HG03442 (cell line): ENCODE results near the gene LYZL1.
"Not testable (repeated sequence)": the region's sequence is repeated elsewhere in the genome, so short reads cannot be mapped to it uniquely, and the experiment has no call there.

Source experiments
- ATAC-seq: cut with Tn5 transposase; IDR thresholded peaks from one replicate; pipeline ENCODE4 v1.9.1; 2021; ENCODE audit warnings: mild to moderate bottlenecking, moderate library complexity; ENCODE audit not compliant: unreplicated experiment

Gene LYZL1

DNA sequence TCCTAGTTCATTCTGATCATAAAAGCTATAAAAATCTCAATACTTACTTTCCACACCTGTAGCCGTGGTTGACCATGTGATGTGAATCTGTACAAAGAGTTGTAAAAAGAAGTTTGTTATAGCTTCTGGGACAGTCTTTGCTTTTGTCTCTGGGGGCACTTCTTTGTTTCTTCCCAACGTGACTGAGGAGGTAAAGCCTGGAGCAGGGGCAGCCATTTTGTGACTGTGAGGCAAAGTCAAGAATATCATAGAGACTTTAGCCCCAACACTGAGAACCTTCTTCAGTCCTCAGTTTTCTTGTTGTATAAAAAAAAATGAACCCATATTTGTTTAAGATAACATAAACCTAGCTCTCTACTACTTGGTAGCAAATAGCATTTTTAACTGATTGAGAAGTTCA lies 29.4 kb upstream of the LYZL1 start:
- ATAC-seq = no peak

DNA sequence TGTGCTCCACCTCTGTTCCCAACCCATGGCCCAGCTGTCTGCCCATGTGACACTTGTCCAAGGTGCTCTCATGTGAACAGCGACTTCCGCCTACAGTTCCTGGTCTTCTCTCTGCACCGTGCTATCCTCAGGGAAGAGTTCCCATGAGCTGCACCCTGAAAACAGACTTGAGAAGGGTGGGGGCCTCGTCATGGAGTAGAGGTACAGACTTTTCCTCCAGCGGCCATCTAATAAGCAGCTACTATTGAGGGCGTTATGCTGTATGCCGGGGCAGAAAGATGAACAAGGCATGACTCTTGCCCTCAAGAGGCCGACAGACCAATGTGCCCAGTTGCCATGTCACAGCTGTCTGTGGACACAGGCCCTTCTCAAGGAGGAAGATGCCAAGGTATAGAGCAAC lies 25.4 kb upstream of the LYZL1 start:
- ATAC-seq = no peak

- ATAC-seq = no peak
These were observed 23.6 kb upstream of the LYZL1 start for GRCh38 chr10:29265210-29265768.

GRCh38 chr10:29266641-29267040 lies 22.2 kb upstream of the LYZL1 start:
- no peak for ATAC-seq

GRCh38 chr10:29268011-29268410 lies 20.9 kb upstream of the LYZL1 start:
- ATAC-seq = no peak

DNA sequence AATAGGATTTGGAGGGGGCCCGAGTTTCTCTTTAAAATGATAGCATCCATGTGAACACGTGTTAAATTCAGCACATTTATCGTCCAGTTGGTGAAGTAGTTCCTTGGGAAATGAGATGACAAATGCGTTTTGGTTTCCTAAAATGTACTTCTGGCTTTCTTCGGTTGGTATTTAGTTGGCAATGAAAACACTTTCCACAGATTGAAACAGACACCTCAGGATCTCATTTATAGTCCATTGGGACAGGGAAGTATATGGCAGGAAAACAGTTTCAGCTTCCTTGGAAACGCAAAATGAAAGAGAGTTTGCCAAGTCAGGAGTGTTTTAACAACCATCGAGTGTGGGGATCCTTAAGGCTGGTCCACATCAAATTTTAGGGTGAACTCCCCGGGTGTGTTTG lies 19.4 kb upstream of the LYZL1 start:
- ATAC-seq = no peak

GRCh38 chr10:29270883-29271282 lies 18.0 kb upstream of the LYZL1 start:
- ATAC-seq = no peak

GRCh38 chr10:29271877-29272276 lies 17.0 kb upstream of the LYZL1 start:
- no peak for ATAC-seq

- ATAC-seq = no peak
These were observed 15.4 kb upstream of the LYZL1 start for GRCh38 chr10:29273478-29273877.

GRCh38 chr10:29276251-29276850 lies 12.5 kb upstream of the LYZL1 start:
- ATAC-seq = no peak

GRCh38 chr10:29277296-29277695 lies 11.6 kb upstream of the LYZL1 start:
- ATAC-seq = no peak

DNA sequence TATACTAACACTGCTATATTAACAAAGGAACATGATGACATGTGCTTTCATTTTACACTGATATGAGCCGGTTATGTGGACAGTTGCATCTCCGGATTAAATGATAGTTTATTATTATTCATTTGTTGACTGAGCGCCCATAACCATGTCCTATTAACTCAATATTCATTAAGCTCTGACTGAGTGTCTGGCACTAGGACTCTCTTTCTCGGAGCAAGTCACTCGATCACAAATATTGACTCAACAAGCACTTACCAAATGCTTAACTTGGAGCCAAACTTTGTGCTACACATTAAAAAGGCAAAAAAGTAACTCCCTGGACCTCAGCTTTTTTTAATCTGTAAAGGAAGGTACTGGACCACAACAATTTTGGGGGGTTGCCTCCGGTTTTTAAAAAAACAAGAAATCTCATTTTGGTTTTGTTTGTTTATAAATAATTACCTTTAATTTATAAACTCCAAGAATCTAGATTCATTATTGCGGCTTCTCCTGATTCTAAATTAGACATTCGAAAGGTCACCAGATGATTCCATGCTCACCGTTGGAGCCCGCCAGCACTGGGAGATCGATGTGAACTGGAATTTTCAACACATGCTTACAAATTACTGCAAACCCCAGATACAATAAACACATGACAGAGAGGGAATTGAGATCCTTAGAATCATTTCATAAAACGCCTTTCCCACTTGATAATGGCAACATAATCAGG lies 8.9 kb upstream of the LYZL1 start:
- ATAC-seq = no peak

DNA sequence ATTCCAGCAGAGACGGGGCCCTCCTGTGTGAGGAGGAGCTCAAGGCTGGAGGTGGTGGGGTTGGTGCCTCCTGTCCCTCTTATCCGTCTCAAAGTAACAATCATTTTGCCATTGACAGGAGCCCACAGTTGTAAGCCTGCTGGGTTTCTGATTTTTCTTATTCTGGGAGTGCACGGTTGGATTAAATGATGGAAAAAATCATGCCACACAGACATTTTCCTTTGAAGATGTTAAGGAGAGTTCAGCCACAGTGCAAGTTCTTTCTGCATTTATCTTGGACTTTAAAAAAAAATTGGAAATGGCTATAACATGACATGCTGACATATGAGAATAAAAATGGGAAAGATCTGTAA lies 8.4 kb upstream of the LYZL1 start:
- no peak for ATAC-seq

- ATAC-seq = peak; percentile 87
These were observed 3.2 kb upstream of the LYZL1 start for GRCh38 chr10:29285624-29286051.

DNA sequence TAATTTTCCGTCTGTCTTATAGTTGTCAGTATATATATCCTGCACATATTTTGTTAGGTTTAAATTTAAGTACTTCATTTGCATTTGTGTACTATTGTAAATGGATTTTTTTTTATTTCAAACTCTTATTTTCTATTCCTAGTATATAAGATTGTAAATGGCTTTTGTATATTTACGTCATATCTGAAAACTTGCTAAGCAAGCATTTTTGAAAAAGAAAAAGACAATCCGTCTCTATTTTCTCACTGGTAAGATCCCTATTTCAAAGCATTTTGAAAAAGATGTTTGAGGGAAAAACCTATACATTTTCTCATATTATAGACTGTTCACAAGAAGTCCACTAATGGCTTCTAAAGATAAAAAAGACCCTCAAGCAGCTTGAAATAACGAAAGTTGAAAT lies 1.2 kb upstream of the LYZL1 start:
- no peak for ATAC-seq

DNA sequence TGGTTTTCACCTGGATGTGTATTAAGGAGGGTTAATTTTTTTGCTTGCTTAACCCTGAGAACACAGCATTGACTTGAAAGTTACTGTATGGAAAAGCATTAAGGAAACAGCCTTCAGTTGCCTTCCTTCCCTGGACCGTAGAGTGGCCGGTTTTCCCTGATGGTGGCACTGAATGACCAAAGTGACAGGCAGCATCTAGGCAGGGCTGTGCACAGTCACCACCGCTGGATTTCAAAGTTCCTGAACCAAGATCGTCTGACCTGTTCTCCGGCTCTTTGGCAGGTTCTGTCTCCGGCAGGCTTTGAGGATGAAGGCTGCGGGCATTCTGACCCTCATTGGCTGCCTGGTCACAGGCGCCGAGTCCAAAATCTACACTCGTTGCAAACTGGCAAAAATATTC lies 2.7 kb downstream of the LYZL1 start:
- ATAC-seq = not testable (repeated sequence)

GRCh38 chr10:29292406-29292805 lies 3.5 kb downstream of the LYZL1 start:
- ATAC-seq = not testable (repeated sequence)

GRCh38 chr10:29295813-29296212 lies 6.9 kb downstream of the LYZL1 start:
- ATAC-seq = no peak

DNA sequence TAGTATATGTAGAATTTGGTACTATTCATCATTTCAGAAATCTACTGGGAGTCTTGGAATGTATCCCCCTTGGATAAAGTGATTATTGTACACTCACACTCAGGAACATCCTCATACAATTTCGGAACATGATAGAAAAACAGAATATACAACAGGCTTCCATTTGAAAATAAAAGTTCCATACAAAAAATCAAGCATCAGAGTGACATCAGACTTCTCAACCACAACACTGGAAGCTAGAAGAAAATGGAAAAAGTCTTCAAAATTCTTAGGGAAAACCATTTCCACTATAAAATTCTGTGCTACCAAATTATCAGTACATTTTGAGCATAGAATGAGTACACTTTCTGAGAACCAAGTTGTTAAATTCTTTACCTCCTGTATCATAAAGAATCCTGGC lies 8.8 kb downstream of the LYZL1 start:
- ATAC-seq = no peak

DNA sequence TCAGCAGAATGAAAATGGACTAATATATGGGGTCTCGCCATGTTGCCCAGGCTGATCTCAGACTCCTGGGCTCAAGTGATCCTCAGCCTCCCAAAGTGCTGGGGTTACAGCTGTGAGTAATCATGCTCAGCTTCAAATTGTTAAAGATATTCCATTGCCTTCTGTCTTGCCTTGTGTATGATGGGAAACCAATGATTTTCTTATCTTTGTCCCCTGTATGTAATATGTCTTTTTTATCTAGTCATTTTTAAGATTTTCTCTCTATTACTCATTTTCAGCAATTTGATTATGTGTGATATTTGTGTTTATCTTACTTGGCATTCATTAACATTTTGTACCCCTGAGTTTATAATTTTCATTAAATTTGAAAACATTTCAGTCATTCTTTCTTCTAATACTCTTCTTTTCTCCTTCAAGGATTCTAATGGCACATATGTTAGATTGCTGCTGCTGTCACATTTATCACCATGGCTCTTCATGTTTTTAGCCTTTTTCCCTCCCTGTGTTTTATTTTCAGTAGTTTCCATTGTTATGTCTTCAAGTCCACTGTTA lies 12.6 kb downstream of the LYZL1 start:
- no peak for ATAC-seq

GRCh38 chr10:29302499-29302898 lies 13.6 kb downstream of the LYZL1 start:
- no peak for ATAC-seq

DNA sequence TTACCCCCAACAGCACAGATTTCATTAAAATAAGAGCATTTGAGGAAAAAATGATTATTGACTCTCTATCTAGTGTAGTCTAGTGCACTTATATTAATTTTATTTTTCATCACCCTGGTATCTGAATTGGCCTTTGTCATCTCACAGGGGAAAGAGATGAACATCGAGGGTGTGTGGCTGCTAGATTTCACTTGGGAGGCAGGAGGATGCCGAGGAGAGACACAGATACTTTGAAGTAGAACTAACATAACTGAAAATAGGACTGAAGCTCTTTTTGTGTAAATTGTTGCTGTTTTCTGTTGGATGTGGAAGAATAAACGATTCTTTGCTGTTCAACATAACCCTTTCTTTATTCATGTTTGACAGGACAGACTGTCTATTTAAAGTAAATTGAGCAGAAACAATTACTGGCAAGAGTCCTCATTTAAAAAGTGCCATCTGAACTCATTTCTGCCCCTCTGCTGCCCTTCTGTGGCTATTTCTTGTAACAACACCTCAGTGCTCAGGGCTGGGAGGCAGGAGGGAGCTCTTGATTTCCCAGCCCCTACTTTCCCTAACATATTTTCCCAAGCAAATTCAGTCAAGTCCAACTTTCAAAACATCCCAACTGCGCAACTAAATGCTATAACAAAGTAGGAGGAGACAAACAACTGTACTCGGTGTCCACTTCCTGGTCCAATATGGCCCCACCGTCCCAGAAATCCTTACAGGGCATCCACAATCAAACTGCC lies 15.6 kb downstream of the LYZL1 start:
- ATAC-seq = peak; percentile 43
